IPS-18a (cell line): ENCODE data around the gene RPS19BP1.

ENCODE experiments used
- H3K27ac ChIP-seq: one replicate; pipeline ENCODE4 v1.5.1; 2013; ENCODE audit warnings: low read length
- H3K27me3 ChIP-seq: one replicate; pipeline ENCODE4 v1.6.1; 2013; ENCODE audit warnings: mild to moderate bottlenecking, low read length; ENCODE audit not compliant: control insufficient read depth, insufficient read depth
- H3K36me3 ChIP-seq: one replicate; pipeline ENCODE4 v1.6.1; 2013; ENCODE audit warnings: low read depth, low read length; ENCODE audit not compliant: control insufficient read depth
- H3K4me1 ChIP-seq: one replicate; pipeline ENCODE4 v1.6.1; 2013; ENCODE audit warnings: low read depth, low read length; ENCODE audit not compliant: control insufficient read depth
- H3K4me3 ChIP-seq: one replicate; pipeline ENCODE4 v1.5.1; 2013; ENCODE audit warnings: low read length
- H3K9ac ChIP-seq: one replicate; pipeline ENCODE4 v1.6.1; 2013; ENCODE audit warnings: mild to moderate bottlenecking, low read length, moderate library complexity
- H3K9me3 ChIP-seq: one replicate; pipeline ENCODE4 v1.6.1; 2013; ENCODE audit warnings: low read depth, low read length; ENCODE audit not compliant: control insufficient read depth

The RPS19BP1 gene

GRCh38 chr22:39532215-39533073 is at the start of gene RPS19BP1:
Gene RPS19BP1, minus strand, starts transcription at chr22:39532748. Its CDS starts 10 bp downstream, at chr22:39532738.
- Histone ChIP-seq H3K9me3 (no peaks in the 10 kb centered on the region), H3K4me1 (peaks cover 28% of the 10 kb centered on the region), H3K36me3 (peaks cover 12% of the 10 kb centered on the region), H3K27ac (peak within 1 kb of the TSS; percentile 39), H3K27me3 (no peaks in the 10 kb centered on the region), H3K9ac (peak within 1 kb of the TSS; percentile 86), H3K4me3 (peak within 1 kb of the TSS; percentile 93)

GRCh38 chr22:39581303-39581702 is 48.8 kb upstream of the RPS19BP1 start:
- Histone ChIP-seq H3K9ac (no peak overlapping the region), H3K4me1 (peaks cover 3% of the 10 kb centered on the region), H3K27ac (no peak overlapping the region), H3K9me3 (no peaks in the 10 kb centered on the region), H3K27me3 (no peaks in the 10 kb centered on the region), H3K36me3 (no peaks in the 10 kb centered on the region), H3K4me3 (no peak overlapping the region)

GRCh38 chr22:39580795-39581194 is 48.2 kb upstream of the RPS19BP1 start:
- Histone ChIP-seq H3K4me1 (peaks cover 3% of the 10 kb centered on the region), H3K9ac (no peak overlapping the region), H3K27me3 (no peaks in the 10 kb centered on the region), H3K36me3 (no peaks in the 10 kb centered on the region), H3K9me3 (no peaks in the 10 kb centered on the region), H3K4me3 (no peak overlapping the region), H3K27ac (no peak overlapping the region)

DNA sequence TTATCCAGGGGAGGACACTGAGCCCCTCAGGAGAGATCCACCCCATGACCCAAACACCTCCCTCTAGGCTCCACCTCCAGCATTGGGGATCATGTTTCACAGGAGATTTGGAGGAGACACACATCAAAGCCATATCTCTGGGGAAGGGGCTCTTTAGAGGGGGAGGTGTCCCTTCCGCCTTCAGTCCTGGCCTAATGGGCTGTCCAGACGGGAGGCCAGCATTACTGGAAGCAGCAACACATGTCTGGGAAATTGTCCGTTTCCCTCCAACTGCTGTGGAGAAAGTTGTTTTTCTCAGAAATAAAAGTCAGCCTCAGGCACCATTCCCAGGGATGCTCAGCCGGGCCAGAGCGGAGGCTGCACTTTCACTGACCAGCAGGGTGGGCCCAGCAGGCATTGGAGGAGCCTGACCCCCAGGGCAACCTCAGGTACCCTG is 47.5 kb upstream of the RPS19BP1 start:
- no peak overlapping the region for H3K27ac ChIP-seq
- no peak overlapping the region for H3K4me3 ChIP-seq
- no peaks in the 10 kb centered on the region for H3K27me3 ChIP-seq
- H3K4me1 ChIP-seq: peaks cover 3% of the 10 kb centered on the region
- H3K9me3 ChIP-seq: no peaks in the 10 kb centered on the region
- H3K9ac ChIP-seq: no peak overlapping the region
- no peaks in the 10 kb centered on the region for H3K36me3 ChIP-seq

- Histone ChIP-seq H3K9ac (no peak overlapping the region), H3K27me3 (no peaks in the 10 kb centered on the region), H3K36me3 (no peaks in the 10 kb centered on the region)
Measured at GRCh38 chr22:39577900-39578299, 45.4 kb upstream of the RPS19BP1 start.

GRCh38 chr22:39577366-39577765 is 44.8 kb upstream of the RPS19BP1 start:
- Histone ChIP-seq H3K4me1 (peaks cover 3% of the 10 kb centered on the region), H3K27ac (no peak overlapping the region), H3K27me3 (no peaks in the 10 kb centered on the region), H3K9me3 (no peaks in the 10 kb centered on the region), H3K36me3 (no peaks in the 10 kb centered on the region), H3K9ac (no peak overlapping the region), H3K4me3 (no peak overlapping the region)

More at GRCh38 chr22:39577900-39578299, 45.4 kb upstream of the RPS19BP1 start:
- H3K9me3 ChIP-seq: no peaks in the 10 kb centered on the region
- H3K27ac ChIP-seq: no peak overlapping the region
- H3K4me3 ChIP-seq: no peak overlapping the region
- H3K4me1 ChIP-seq: peaks cover 3% of the 10 kb centered on the region

- H3K27ac ChIP-seq: no peak overlapping the region
Measured at GRCh38 chr22:39576027-39576426, 43.5 kb upstream of the RPS19BP1 start.

DNA sequence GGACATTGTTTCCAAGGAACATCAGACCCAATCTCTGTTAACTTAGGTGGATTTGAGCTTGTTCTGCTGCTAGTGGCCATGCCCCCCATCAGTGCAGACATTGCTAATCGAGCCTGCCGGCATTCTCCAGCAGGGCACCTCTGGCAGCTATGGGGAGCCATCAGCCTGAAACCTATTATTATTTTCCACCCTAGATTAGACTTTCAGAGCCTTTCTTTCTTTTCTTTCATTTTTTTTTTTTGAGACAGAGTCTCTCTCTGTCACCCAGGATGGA is 42.9 kb upstream of the RPS19BP1 start:
- no peaks in the 10 kb centered on the region for H3K27me3 ChIP-seq
- H3K9ac ChIP-seq: no peak overlapping the region
- H3K4me1 ChIP-seq: peaks cover 3% of the 10 kb centered on the region
- H3K36me3 ChIP-seq: no peaks in the 10 kb centered on the region
- H3K4me3 ChIP-seq: no peak overlapping the region
- no peaks in the 10 kb centered on the region for H3K9me3 ChIP-seq
- no peak overlapping the region for H3K27ac ChIP-seq

More at GRCh38 chr22:39576027-39576426, 43.5 kb upstream of the RPS19BP1 start:
- Histone ChIP-seq H3K27me3 (no peaks in the 10 kb centered on the region), H3K36me3 (no peaks in the 10 kb centered on the region), H3K9me3 (no peaks in the 10 kb centered on the region), H3K4me1 (peaks cover 3% of the 10 kb centered on the region), H3K4me3 (no peak overlapping the region), H3K9ac (no peak overlapping the region)

DNA sequence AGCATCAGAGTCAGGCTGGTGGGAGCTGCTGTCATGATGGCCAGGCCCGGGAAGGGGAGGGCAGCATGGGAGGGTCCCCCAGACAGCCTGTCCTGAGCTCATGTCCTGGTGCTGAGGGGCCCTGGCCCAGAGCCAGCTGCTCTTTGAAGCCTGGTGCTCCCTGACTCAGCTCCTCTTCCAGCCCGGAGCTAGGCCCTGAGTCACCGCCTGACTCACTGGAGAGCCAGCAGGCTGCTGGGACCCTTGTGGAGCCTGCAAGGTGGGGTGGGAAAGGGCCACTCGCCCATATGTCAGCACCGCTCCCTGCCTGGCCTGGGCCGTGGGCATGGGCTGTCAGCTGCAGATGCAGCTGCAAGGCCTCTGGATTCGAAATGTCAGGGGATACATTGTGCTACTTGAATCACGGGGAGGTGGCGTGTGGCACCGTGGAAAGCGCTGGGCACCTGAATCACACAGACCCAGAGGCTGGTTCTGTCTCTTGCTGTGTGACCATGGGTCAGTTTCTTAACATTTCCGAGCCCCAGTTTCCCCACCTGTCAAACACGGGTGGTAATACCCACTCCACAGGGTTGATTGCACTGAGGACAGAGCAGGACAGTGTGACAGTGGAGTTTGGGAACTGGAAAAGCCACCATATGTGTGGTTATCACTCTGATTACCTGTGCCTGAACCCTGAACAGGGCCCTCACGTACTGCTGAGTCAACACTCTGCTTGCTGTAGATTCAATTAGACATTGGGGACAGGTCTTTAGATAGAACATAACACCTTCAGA is 42.4 kb upstream of the RPS19BP1 start:
- Histone ChIP-seq H3K27ac (no peak overlapping the region), H3K9ac (no peak overlapping the region), H3K4me3 (no peak overlapping the region)

GRCh38 chr22:39571538-39571937 is 39.0 kb upstream of the RPS19BP1 start:
- Histone ChIP-seq H3K36me3 (no peaks in the 10 kb centered on the region), H3K4me3 (no peak overlapping the region), H3K27ac (no peak overlapping the region), H3K27me3 (no peaks in the 10 kb centered on the region), H3K9me3 (no peaks in the 10 kb centered on the region), H3K4me1 (no peaks in the 10 kb centered on the region), H3K9ac (no peak overlapping the region)

More for the DNA sequence above, 42.4 kb upstream of the RPS19BP1 start:
- Histone ChIP-seq H3K4me1 (peaks cover under 1% of the 10 kb centered on the region), H3K9me3 (no peaks in the 10 kb centered on the region), H3K36me3 (no peaks in the 10 kb centered on the region), H3K27me3 (no peaks in the 10 kb centered on the region)

DNA sequence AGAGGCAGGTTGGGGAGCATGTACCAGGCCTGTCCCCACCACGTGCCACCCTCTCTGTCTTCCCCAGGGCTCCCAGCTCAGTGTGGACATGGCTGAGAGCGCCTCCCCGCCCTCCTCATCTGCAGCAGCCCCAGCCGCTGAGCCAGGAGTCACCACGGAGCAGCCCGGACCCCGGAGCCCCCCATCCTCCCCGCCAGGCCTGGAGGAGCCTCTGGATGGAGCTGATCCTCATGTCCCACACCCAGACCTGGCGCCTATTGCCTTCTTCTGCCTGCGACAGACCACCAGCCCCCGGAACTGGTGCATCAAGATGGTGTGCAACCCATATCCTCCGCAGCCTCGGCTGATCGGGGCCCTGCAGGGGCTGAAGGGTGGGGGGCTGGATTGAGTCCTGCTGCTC is 38.1 kb upstream of the RPS19BP1 start, which contains the start of gene CACNA1I:
CACNA1I (plus strand) TSS at position 89 of the 400 bp plus-strand sequence; CDS start at position 89, 0 bp downstream.
- Histone ChIP-seq H3K27ac (no peak within 1 kb of the TSS), H3K27me3 (no peaks in the 10 kb centered on the region), H3K4me1 (no peaks in the 10 kb centered on the region), H3K9me3 (no peaks in the 10 kb centered on the region), H3K9ac (no peak within 1 kb of the TSS), H3K4me3 (no peak within 1 kb of the TSS), H3K36me3 (no peaks in the 10 kb centered on the region)
